ENCODE results near the gene CYTH3. TPM values are rescaled to one million over a fixed set of nuclear protein-coding genes. Genes with fewer than 3 reads are reported as not detected.
A peak's percentile ranks its signal among the peaks of the same experiment; 100 is the strongest.

The CYTH3 gene
- total and polyA plus RNA-seq, 2 of the 13 experiments (the other 11 are each of a cell fraction or from before 2014, with no cell fraction given) = 3.1 to 3.8 TPM

DNA sequence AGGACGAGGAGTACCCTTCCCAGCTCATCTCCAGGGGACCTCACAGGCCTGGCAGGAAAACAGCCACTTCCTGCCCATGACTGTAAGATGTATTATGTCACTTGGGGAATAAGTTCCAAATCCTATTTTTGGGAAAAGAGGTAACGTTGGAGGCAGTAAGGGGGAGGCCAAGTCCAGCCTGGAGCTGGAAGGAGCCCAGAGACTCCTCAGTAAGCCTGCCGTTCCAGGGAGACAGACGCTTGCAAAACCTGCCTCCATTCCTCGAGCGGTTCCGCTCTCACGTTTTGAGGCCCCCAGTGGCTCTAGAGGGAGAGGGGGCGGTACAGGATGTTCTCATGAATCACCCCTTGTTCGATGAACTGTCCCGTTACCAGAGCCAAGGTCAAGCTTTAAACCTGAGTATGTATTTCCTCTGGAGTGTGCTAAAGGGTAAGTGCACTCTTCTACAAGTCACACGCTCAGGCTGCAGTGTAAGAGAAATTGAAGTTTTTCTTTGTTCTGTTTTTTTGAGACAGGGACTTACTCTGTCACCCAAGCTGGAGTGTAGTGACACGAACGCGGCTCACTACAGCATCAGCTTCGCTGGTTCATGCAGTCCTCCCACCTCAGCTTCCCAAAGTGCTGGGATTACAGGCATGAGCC lies 45.5 kb upstream of the CYTH3 start (continued):
- TF ChIP-seq, protein P1, sequence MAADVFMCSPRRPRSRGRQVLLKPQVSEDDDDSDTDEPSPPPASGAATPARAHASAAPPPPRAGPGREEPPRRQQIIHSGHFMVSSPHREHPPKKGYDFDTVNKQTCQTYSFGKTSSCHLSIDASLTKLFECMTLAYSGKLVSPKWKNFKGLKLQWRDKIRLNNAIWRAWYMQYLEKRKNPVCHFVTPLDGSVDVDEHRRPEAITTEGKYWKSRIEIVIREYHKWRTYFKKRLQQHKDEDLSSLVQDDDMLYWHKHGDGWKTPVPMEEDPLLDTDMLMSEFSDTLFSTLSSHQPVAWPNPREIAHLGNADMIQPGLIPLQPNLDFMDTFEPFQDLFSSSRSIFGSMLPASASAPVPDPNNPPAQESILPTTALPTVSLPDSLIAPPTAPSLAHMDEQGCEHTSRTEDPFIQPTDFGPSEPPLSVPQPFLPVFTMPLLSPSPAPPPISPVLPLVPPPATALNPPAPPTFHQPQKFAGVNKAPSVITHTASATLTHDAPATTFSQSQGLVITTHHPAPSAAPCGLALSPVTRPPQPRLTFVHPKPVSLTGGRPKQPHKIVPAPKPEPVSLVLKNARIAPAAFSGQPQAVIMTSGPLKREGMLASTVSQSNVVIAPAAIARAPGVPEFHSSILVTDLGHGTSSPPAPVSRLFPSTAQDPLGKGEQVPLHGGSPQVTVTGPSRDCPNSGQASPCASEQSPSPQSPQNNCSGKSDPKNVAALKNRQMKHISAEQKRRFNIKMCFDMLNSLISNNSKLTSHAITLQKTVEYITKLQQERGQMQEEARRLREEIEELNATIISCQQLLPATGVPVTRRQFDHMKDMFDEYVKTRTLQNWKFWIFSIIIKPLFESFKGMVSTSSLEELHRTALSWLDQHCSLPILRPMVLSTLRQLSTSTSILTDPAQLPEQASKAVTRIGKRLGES (CRISPR knock-in tag; IDR thresholded peaks at IDR 0.05; ENCODE audit: borderline replicate concordance) = no peak
- TF ChIP-seq CEBPB (IDR thresholded peaks at IDR 0.05; ENCODE audit: borderline replicate concordance, low read depth, low read length) (no peak), LCORL (IDR thresholded peaks at IDR 0.05) (no peak), LCORL (CRISPR knock-in tag; IDR thresholded peaks at IDR 0.05) (peak; percentile 70; the same call in 1 of the 2 replicates), ZBTB3 (CRISPR knock-in tag; IDR thresholded peaks at IDR 0.05; ENCODE audit: borderline replicate concordance, low read depth) (no peak), ZNF616 (CRISPR knock-in tag; IDR thresholded peaks at IDR 0.05; ENCODE audit: low read depth) (no peak), ZNF552 (CRISPR knock-in tag; IDR thresholded peaks at IDR 0.05; ENCODE audit: borderline replicate concordance) (no peak), ZNF263 (CRISPR knock-in tag; IDR thresholded peaks at IDR 0.05) (0 out of 2 replicates have a peak, but pooled peaks have one; percentile 49), ZNF558 (CRISPR knock-in tag; IDR thresholded peaks at IDR 0.05; ENCODE audit: borderline replicate concordance) (no peak), PPARG (CRISPR knock-in tag; conservative IDR thresholded peaks at IDR 0.05) (peak; percentile 95), ZNF614 (CRISPR knock-in tag; IDR thresholded peaks at IDR 0.05; ENCODE audit: borderline replicate concordance) (0 out of 2 replicates have a peak, but pooled peaks have one; percentile 18), SOX6 (IDR thresholded peaks at IDR 0.05) (no peak), SOX6 (CRISPR knock-in tag; IDR thresholded peaks at IDR 0.05) (peak; percentile 52; the same call in 1 of the 2 replicates), MTF2 (CRISPR knock-in tag; IDR thresholded peaks at IDR 0.05; ENCODE audit: borderline replicate concordance) (no peak), GATAD2A (CRISPR knock-in tag; IDR thresholded peaks at IDR 0.05) (peak; percentile 63; the same call in 1 of the 2 replicates), TEAD3 (CRISPR knock-in tag; optimal IDR thresholded peaks at IDR 0.05; ENCODE audit: borderline replicate concordance) (peak; percentile 74), ZNF235 (CRISPR knock-in tag; IDR thresholded peaks at IDR 0.05; ENCODE audit: borderline replicate concordance) (no peak), ZSCAN22 (CRISPR knock-in tag; IDR thresholded peaks at IDR 0.05) (no peak), ZNF350 (CRISPR knock-in tag; IDR thresholded peaks at IDR 0.05; ENCODE audit: borderline replicate concordance, low read depth) (no peak), ZNF121 (CRISPR knock-in tag; IDR thresholded peaks at IDR 0.05) (no peak), NCOR1 (IDR thresholded peaks at IDR 0.05; ENCODE audit: borderline replicate concordance, low read length) (no peak), SP5 (CRISPR knock-in tag; IDR thresholded peaks at IDR 0.05; ENCODE audit: borderline replicate concordance, low read depth) (peak; percentile 94), ZBTB38 (CRISPR knock-in tag; IDR thresholded peaks at IDR 0.05) (no peak), KLF16 (CRISPR knock-in tag; IDR thresholded peaks at IDR 0.05) (no peak)
- TF ChIP-seq, protein P2, sequence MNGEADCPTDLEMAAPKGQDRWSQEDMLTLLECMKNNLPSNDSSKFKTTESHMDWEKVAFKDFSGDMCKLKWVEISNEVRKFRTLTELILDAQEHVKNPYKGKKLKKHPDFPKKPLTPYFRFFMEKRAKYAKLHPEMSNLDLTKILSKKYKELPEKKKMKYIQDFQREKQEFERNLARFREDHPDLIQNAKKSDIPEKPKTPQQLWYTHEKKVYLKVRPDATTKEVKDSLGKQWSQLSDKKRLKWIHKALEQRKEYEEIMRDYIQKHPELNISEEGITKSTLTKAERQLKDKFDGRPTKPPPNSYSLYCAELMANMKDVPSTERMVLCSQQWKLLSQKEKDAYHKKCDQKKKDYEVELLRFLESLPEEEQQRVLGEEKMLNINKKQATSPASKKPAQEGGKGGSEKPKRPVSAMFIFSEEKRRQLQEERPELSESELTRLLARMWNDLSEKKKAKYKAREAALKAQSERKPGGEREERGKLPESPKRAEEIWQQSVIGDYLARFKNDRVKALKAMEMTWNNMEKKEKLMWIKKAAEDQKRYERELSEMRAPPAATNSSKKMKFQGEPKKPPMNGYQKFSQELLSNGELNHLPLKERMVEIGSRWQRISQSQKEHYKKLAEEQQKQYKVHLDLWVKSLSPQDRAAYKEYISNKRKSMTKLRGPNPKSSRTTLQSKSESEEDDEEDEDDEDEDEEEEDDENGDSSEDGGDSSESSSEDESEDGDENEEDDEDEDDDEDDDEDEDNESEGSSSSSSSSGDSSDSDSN (CRISPR knock-in tag; IDR thresholded peaks at IDR 0.05) = no peak
- TF ChIP-seq, protein P3, sequence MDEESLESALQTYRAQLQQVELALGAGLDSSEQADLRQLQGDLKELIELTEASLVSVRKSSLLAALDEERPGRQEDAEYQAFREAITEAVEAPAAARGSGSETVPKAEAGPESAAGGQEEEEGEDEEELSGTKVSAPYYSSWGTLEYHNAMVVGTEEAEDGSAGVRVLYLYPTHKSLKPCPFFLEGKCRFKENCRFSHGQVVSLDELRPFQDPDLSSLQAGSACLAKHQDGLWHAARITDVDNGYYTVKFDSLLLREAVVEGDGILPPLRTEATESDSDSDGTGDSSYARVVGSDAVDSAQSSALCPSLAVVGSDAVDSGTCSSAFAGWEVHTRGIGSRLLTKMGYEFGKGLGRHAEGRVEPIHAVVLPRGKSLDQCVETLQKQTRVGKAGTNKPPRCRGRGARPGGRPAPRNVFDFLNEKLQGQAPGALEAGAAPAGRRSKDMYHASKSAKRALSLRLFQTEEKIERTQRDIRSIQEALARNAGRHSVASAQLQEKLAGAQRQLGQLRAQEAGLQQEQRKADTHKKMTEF (CRISPR knock-in tag; IDR thresholded peaks at IDR 0.05) = peak; percentile 65; the same call in 1 of the 2 replicates
